Chondrocyte (in vitro differentiated cells): ENCODE measurements around the gene ARGFX. TPM values are rescaled to one million over a fixed set of nuclear protein-coding genes. Genes with fewer than 3 reads are reported as not detected.

ENCODE experiments used
- DNase-seq: peaks from one replicate; pipeline ENCODE4 v3.0.0; 2021; ENCODE audit warnings: mixed read lengths, low spot score
- H3K27ac Mint-ChIP-seq: one replicate; pipeline ENCODE4 v1.8.0; 2021; ENCODE audit warnings: mild to moderate bottlenecking, moderate library complexity, mixed read lengths; ENCODE audit not compliant: unreplicated experiment
- H3K27me3 Mint-ChIP-seq: 2 replicates; pipeline ENCODE4 v1.8.0; 2021; ENCODE audit warnings: low read depth, mixed read lengths
- H3K36me3 Mint-ChIP-seq: 2 replicates; pipeline ENCODE4 v1.8.0; 2021; ENCODE audit warnings: low read depth, mixed read lengths
- H3K4me1 Mint-ChIP-seq: 2 replicates; pipeline ENCODE4 v1.8.0; 2021; ENCODE audit warnings: low read depth, mild to moderate bottlenecking, mixed read lengths
- H3K4me3 Mint-ChIP-seq: one replicate; pipeline ENCODE4 v1.8.0; 2021; ENCODE audit warnings: mild to moderate bottlenecking, moderate library complexity, mixed read lengths; ENCODE audit not compliant: unreplicated experiment
- H3K9me3 Mint-ChIP-seq: 2 replicates; pipeline ENCODE4 v1.8.0; 2021; ENCODE audit warnings: low read depth, mixed read lengths
- CTCF ChIP-seq: fragments of 200-600 bp; sonication (generic); IDR thresholded peaks from 2 replicates; pipeline ENCODE4 v1.5.0; 2021; ENCODE audit warnings: antibody characterized with exemption, mild to moderate bottlenecking, moderate library complexity
- total RNA-seq: library from RNA; stranded (reverse); gene quantifications from 3 replicates; pipeline ENCODE4 v1.2.1, GENCODE V29; 2021

ARGFX gene
- total RNA-seq, 1 donor from 2014 or later: not detected

GRCh38 chr3:121542924-121543323, 24.8 kb upstream of the ARGFX start:
- Mint-ChIP-seq H3K4me1 (peaks cover 9% of the 10 kb centered on the region), H3K36me3 (no peaks in the 10 kb centered on the region), H3K4me3 (no peak overlapping the region), H3K27ac (no peak overlapping the region), H3K27me3 (no peaks in the 10 kb centered on the region), H3K9me3 (no peaks in the 10 kb centered on the region)
- no peak for DNase-seq
- no peak for TF ChIP-seq CTCF

- Mint-ChIP-seq H3K36me3 (no peaks in the 10 kb centered on the region), H3K9me3 (no peaks in the 10 kb centered on the region), H3K27me3 (no peaks in the 10 kb centered on the region), H3K27ac (peak overlapping the region; percentile 86), H3K4me3 (peak overlapping the region; percentile 85), H3K4me1 (peaks cover 9% of the 10 kb centered on the region)
- no peak for TF ChIP-seq CTCF
- no peak for DNase-seq
Measured at GRCh38 chr3:121545049-121545573, 22.6 kb upstream of the ARGFX start.

GRCh38 chr3:121545574-121546455, 21.9 kb upstream of the ARGFX start, which contains the start of gene POLQ:
Gene POLQ, minus strand, starts transcription at chr3:121545988. Its CDS starts 111 bp downstream, at chr3:121545877.
- H3K4me1 Mint-ChIP-seq: peaks cover 9% of the 10 kb centered on the region
- H3K27ac Mint-ChIP-seq: peak within 1 kb of the TSS; percentile 86
- H3K9me3 Mint-ChIP-seq: no peaks in the 10 kb centered on the region
- H3K4me3 Mint-ChIP-seq: peak within 1 kb of the TSS; percentile 85
- TF ChIP-seq CTCF: no peak
- no peaks in the 10 kb centered on the region for H3K36me3 Mint-ChIP-seq
- H3K27me3 Mint-ChIP-seq: no peaks in the 10 kb centered on the region
- DNase-seq: peak; percentile 94

GRCh38 chr3:121552379-121552778, 15.4 kb upstream of the ARGFX start:
- Mint-ChIP-seq H3K4me1 (no peaks in the 10 kb centered on the region), H3K36me3 (no peaks in the 10 kb centered on the region), H3K4me3 (no peak overlapping the region), H3K27ac (no peak overlapping the region), H3K9me3 (no peaks in the 10 kb centered on the region), H3K27me3 (peaks cover 2% of the 10 kb centered on the region)
- no peak for DNase-seq
- no peak for TF ChIP-seq CTCF

GRCh38 chr3:121552797-121553196, 15.0 kb upstream of the ARGFX start:
- peaks cover 2% of the 10 kb centered on the region for H3K27me3 Mint-ChIP-seq
- no peaks in the 10 kb centered on the region for H3K9me3 Mint-ChIP-seq
- H3K4me1 Mint-ChIP-seq: no peaks in the 10 kb centered on the region
- no peak for DNase-seq
- no peak for TF ChIP-seq CTCF
- no peak overlapping the region for H3K27ac Mint-ChIP-seq
- H3K4me3 Mint-ChIP-seq: no peak overlapping the region
- no peaks in the 10 kb centered on the region for H3K36me3 Mint-ChIP-seq
